Activated CD8-positive, alpha-beta memory T cell treated with anti-CD3 and anti-CD28 coated beads for 24 hours (primary cell): ENCODE measurements around the gene WNT9A.
"Not testable (repeated sequence)": the region's sequence is repeated elsewhere in the genome, so short reads cannot be mapped to it uniquely, and the experiment has no call there.

Experiments
- DNase-seq: peaks from one replicate; pipeline ENCODE4 v3.0.0-alpha.2; 2020

WNT9A gene

GRCh38 chr1:227947676-227948492, at the start of gene WNT9A:
WNT9A (minus strand) TSS chr1:227947932; CDS start chr1:227947887, 45 bp downstream.
- no peak for DNase-seq

- DNase-seq, result no peak
Measured at GRCh38 chr1:227996187-227996950, 48.6 kb upstream of the WNT9A start.

DNA sequence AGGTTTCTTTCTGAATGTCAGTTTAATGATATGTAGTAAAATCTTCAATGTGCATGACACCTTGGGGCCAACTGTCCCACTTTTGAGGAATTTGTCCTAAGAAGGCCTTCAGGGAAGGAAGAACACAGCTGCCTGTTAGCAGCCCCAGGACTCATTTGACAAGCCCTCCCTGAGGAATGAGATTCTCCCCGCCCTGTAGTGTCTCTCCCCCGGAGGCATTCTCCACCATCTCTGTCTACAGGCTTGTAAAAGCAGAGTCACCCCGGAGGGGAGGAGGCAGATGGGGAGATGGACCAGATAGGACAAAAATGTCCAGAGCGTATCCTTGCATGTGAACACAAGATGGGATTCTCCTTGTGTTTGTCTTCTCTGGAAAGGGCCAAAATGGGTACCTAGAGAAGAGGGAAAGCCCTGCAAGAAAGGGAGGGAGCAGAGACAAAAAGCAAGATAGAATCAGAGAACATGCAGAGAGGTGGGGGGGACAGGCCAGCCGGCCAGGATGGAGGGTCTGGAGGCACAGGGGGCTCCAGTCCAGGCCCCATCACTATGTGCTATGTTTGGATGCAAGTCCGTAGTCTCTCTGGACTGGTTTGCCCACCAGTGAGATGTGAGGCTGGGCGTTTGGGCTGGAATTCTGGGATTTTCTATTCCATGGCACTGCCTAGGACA, 47.0 kb upstream of the WNT9A start:
- no peak for DNase-seq

DNA sequence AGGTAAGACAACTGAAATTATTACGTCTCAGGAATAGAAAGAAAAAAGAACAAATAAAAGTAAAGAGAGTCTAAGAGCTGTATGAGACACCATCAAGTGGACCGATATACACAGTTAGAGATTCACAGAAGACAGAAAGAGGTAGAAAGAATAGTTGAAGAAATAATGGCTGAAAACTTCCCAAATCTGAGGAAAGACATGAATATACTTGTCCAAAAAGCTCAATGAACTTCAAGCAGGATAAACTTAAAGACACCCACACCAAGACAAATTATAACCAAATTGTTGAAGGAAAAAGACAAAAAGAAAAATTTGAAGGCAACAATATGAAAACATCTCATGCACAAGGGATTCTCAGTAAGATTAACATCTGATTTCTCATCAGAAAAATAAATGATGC, 39.4 kb upstream of the WNT9A start:
- no peak for DNase-seq

- not testable (repeated sequence) for DNase-seq
Measured at GRCh38 chr1:227975583-227976283, 28.0 kb upstream of the WNT9A start.

DNA sequence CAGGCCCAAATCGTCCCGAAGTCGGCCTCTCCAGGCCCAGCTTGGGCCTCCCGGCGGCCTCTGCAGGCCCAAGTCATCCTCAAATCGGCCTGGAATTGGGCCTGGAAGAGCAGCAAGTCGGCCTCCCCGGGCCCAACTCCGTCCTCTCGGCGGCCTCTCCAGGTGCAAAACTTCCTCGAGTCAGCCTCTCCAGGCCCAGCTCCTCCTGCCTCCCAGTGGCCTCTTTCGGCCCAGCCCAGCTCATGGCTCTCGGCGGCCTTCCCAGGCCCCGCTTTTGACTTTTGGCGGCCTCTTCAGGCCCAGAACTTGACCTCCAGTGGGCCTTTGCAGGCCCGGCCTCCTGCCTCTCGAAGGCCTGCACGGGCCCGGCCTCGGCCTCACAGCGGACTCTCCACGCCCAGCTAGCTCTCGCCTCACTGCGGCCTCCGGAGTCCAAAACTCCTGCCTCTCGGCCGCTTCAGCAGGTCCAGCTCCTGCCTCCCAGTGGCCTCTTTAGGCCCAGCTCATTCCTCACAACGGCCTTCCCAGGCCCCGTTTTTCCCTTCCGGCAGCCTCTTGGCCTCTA, 26.1 kb upstream of the WNT9A start:
- DNase-seq, result not testable (repeated sequence)

DNA sequence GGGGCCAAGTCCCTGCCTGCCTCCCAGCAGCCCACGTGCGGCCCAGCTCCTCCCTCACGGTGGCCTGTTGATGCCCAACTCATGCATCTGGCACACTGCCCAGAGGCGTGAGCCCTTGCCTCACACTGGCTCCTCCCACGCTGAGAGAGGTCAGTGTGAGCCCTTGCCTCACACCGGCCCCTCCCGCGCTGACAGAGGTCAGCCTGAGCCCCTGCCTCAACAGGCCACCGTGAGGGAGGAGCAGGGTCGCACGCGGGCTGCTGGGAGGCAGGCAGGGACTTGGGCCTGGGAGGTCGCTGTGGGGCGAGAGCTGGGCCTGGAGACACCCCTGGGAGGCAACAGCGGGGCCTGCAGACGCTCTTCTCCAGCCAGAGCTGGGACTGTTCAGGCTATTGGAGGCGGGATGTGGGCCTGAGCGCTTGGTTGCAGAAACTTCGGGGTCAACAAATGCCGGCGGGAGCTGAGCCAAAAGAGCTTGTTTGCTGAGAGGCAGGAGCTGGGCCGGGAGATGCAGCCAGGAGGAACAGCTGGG, 25.2 kb upstream of the WNT9A start:
- not testable (repeated sequence) for DNase-seq

DNA sequence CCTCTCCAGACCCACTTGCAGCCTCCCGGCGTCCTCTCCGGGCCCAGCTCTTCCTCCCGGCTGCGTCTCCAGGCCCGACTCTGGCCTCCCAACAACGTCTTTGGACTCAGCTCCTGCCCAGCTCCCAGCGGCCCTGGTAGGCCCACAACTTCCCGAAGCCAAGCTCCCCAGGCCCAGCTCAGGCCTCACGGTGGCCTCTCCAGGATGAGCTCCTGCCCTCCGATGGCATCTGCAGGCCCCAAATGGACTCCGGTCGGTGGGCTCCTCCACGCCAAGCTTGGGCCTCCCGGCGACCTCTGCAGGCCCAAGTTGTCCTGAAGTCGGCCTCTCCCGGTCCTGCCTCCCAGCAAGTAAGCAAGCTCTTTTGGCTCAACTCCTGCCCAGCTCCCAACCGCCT, 24.5 kb upstream of the WNT9A start:
- DNase-seq, result not testable (repeated sequence)

- not testable (repeated sequence) for DNase-seq
Measured at GRCh38 chr1:227971643-227972282, 24.0 kb upstream of the WNT9A start.

- not testable (repeated sequence) for DNase-seq
Measured at GRCh38 chr1:227971216-227971615, 23.5 kb upstream of the WNT9A start.

- DNase-seq, result not testable (repeated sequence)
Measured at GRCh38 chr1:227970076-227970995, 22.6 kb upstream of the WNT9A start.

- DNase-seq, result not testable (repeated sequence)
Measured at GRCh38 chr1:227967815-227968214, 20.1 kb upstream of the WNT9A start.

- not testable (repeated sequence) for DNase-seq
Measured at GRCh38 chr1:227966733-227967132, 19.0 kb upstream of the WNT9A start.

- no peak for DNase-seq
Measured at GRCh38 chr1:227961651-227962466, 14.1 kb upstream of the WNT9A start.

DNA sequence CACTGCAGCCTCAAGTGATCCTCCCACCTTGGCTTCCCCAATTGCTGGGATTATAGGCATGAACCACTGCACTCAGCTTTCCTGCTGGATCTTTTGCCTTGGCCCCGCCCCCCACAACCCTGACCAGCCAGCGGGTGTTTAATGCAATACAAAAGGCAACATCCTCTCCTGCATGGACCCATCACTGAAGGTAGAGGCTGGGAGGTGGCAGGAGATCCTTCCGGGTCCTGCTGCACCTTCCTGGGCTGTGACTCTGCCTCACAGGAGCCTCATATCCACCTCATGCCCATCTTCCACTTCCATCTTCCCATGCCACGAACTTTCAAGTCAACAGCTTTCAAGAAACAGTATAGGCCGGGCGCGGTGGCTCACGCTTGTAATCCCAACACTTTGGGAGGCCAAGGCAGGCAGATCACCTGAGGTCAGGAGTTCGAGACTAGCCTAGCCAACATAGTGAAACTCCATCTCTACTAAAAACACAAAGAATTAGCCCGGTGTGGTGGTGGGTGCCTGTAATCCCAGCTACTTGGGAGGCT, 11.7 kb upstream of the WNT9A start:
- DNase-seq, result peak; percentile 24

GRCh38 chr1:227958617-227959324, 11.0 kb upstream of the WNT9A start:
- DNase-seq, result peak; percentile 49

GRCh38 chr1:227955808-227956207, 8.1 kb upstream of the WNT9A start:
- no peak for DNase-seq

DNA sequence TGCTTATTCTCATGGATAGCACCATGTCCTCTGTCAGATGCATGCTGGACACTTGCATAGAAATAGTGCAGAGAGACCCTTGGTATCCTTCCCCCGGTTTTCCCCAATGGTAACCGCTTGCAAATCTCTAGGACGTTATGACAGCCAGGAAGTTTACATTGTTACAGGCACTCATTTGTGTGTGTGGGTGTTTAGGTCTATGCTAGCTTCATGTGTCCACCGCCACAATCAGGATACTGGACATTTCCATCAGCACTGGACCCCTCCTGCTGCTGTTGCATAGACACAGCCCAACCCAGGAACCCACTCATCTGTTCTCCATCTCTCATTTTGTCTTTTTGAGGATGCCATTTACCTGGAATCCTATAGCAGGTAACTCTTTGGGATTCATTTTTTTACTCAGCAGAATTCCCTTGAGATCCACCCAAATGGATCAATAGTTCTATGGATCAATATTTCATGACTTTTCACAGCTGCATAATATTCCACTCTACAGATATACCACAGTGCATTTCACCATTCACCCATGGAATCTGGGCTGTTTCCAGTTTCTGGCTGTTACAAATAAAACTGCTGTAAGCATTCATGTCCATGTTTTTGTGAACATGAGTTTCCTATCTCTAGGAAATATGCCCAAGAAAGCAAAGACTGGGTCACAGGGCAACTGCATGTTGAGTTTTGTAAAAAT, 6.6 kb upstream of the WNT9A start:
- peak; percentile 5 for DNase-seq
